SU-DHL-6 (cell line): Measurements from ENCODE around the gene UBALD2.

Experiments
- H2AFZ ChIP-seq: fragments of 200-600 bp; sonication (generic); 2 replicates; pipeline ENCODE4 v1.6.1; 2014; ENCODE audit warnings: low read depth, mild to moderate bottlenecking, moderate library complexity, mixed read lengths, antibody characterized with exemption, low read length; ENCODE audit not compliant: severe bottlenecking
- H3F3A ChIP-seq: fragments of 200-600 bp; shearing (Covaris generic); 2 replicates; pipeline ENCODE4 v1.6.0; 2016; ENCODE audit warnings: antibody characterized with exemption, mild to moderate bottlenecking; ENCODE audit not compliant: insufficient read depth
- H3K27ac ChIP-seq: fragments of 200-600 bp; sonication (generic); 2 replicates; pipeline ENCODE4 v1.5.1; 2016; ENCODE audit warnings: low read depth, mild to moderate bottlenecking, low read length, moderate library complexity, mixed read lengths
- H3K27me3 ChIP-seq: fragments of 200-600 bp; sonication (generic), shearing (Covaris generic); 2 replicates; pipeline ENCODE4 v1.6.0; 2014; ENCODE audit warnings: mild to moderate bottlenecking, low read length
- H3K36me3 ChIP-seq: fragments of 200-600 bp; sonication (generic); 2 replicates; pipeline ENCODE4 v1.6.1; 2014; ENCODE audit warnings: mild to moderate bottlenecking, low read length, mixed read lengths
- H3K4me2 ChIP-seq: fragments of 300-600, 200-600 bp; shearing (Covaris generic), sonication (generic); 2 replicates; pipeline ENCODE4 v1.6.0; 2014; ENCODE audit warnings: low read length, low read depth, mild to moderate bottlenecking; ENCODE audit not compliant: poor library complexity, severe bottlenecking
- H3K4me3 ChIP-seq: fragments of 200-600 bp; sonication (generic); 2 replicates; pipeline ENCODE4 v1.5.1; 2014; ENCODE audit warnings: antibody characterized with exemption, low read length, mild to moderate bottlenecking, mixed read lengths; ENCODE audit not compliant: insufficient read depth, poor library complexity, severe bottlenecking
- H3K79me2 ChIP-seq: fragments of 200-600 bp; sonication (generic); 2 replicates; pipeline ENCODE4 v1.6.1; 2014; ENCODE audit warnings: mild to moderate bottlenecking, low read length, moderate library complexity; ENCODE audit not compliant: insufficient read depth
- H3K9ac ChIP-seq: fragments of 200-600 bp; sonication (generic); 2 replicates; pipeline ENCODE4 v1.7.0; 2014; ENCODE audit warnings: mild to moderate bottlenecking, low read length
- H3K9me2 ChIP-seq: fragments of 200-600 bp; sonication (generic); replicated peaks from 2 replicates; pipeline ENCODE4 v1.6.1; 2014; ENCODE audit warnings: low read length; ENCODE audit not compliant: insufficient read depth
- H3K9me3 ChIP-seq: fragments of 200-600 bp; sonication (generic); 2 replicates; pipeline ENCODE4 v1.6.1; 2014; ENCODE audit warnings: low read length, mixed read lengths; ENCODE audit not compliant: insufficient read depth
- H4K20me1 ChIP-seq: fragments of 200-600 bp; sonication (generic); 2 replicates; pipeline ENCODE4 v1.6.1; 2014; ENCODE audit warnings: low read depth, mild to moderate bottlenecking, antibody characterized with exemption, low read length, moderate library complexity, mixed read lengths
- CTCF ChIP-seq: fragments of 200-600 bp; sonication (generic); IDR thresholded peaks from one replicate; pipeline ENCODE4 v1.5.1; 2017; ENCODE audit warnings: antibody characterized with exemption, mild to moderate bottlenecking, low read length, moderate library complexity; ENCODE audit not compliant: insufficient read depth, poor library complexity, severe bottlenecking
- EZH2phosphoT487 ChIP-seq: fragments of 200-600 bp; sonication (generic), shearing (Covaris generic); conservative IDR thresholded peaks from 2 replicates; pipeline ENCODE4 v1.6.1; 2018; ENCODE audit warnings: mild to moderate bottlenecking, antibody characterized with exemption, low read length, moderate library complexity, mixed read lengths

UBALD2 gene

GRCh38 chr17:76317535-76317934, 52.4 kb downstream of the UBALD2 start:
- Histone ChIP-seq H3K4me3 (no peak overlapping the region), H3K9me3 (no peaks in the 10 kb centered on the region)

GRCh38 chr17:76318586-76318985, 53.4 kb downstream of the UBALD2 start:
- Histone ChIP-seq H3K4me2 (no peak overlapping the region), H3K4me3 (no peak overlapping the region), H3K27me3 (no peaks in the 10 kb centered on the region), H3K9me3 (no peaks in the 10 kb centered on the region), H4K20me1 (no peaks in the 10 kb centered on the region), H3K27ac (no peak overlapping the region), H3K36me3 (no peaks in the 10 kb centered on the region), H3K79me2 (no peaks in the 10 kb centered on the region), H3F3A (no peaks in the 10 kb centered on the region), H3K9ac (no peak overlapping the region), H2AFZ (no peak overlapping the region), H3K9me2 (no peaks in the 10 kb centered on the region)
- TF ChIP-seq EZH2phosphoT487 (no peak), CTCF (no peak)

More at GRCh38 chr17:76317535-76317934, 52.4 kb downstream of the UBALD2 start:
- 0 out of 2 replicates have a peak, but pooled peaks cover 3% of the 10 kb centered on the region for H3K36me3 ChIP-seq
- no peaks in the 10 kb centered on the region for H3K27me3 ChIP-seq
- H3F3A ChIP-seq, result no peaks in the 10 kb centered on the region
- no peaks in the 10 kb centered on the region for H3K79me2 ChIP-seq
- H2AFZ ChIP-seq, result no peak overlapping the region
- H3K9ac ChIP-seq, result no peak overlapping the region
- no peaks in the 10 kb centered on the region for H4K20me1 ChIP-seq
- no peaks in the 10 kb centered on the region for H3K9me2 ChIP-seq
- no peak overlapping the region for H3K27ac ChIP-seq
- TF ChIP-seq EZH2phosphoT487, result no peak
- no peak for TF ChIP-seq CTCF
- no peak overlapping the region for H3K4me2 ChIP-seq
